HCT116 (cell line): ENCODE measurements around the gene TLR5.

Experiments used
- CTCF ChIP-seq, 3 experiments: fragments of 200-600 bp in 1 of 3; sonication (generic) in 1 of 3; IDR thresholded peaks in 2 of 3; conservative IDR thresholded peaks in 1 of 3; 2 replicates each; pipeline ENCODE4 v1.5.1; 2012 to 2017; ENCODE audit warnings: low read depth in 2 of 3, low read length in 2 of 3, antibody characterized with exemption in 1 of 3, borderline replicate concordance in 1 of 3, control low read depth in 1 of 3, mild to moderate bottlenecking in 1 of 3, mixed read lengths in 1 of 3, mixed run types in 1 of 3, moderate library complexity in 1 of 3; ENCODE audit not compliant: insufficient read depth in 1 of 3
- EZH2 ChIP-seq: fragments of 200-600 bp; sonication (generic); IDR thresholded peaks from 2 replicates; pipeline ENCODE4 v1.6.1; 2017; ENCODE audit warnings: antibody characterized with exemption, mixed run types
- EZH2phosphoT487 ChIP-seq: fragments of 200-600 bp; IDR thresholded peaks from 2 replicates; pipeline ENCODE4 v1.6.1; 2018; ENCODE audit warnings: antibody characterized with exemption, borderline replicate concordance
- POLR2A ChIP-seq: IDR thresholded peaks from 2 replicates; pipeline ENCODE4 v1.7.0; 2011; ENCODE audit warnings: borderline replicate concordance; ENCODE audit not compliant: insufficient read depth, insufficient read length; ENCODE audit errors: extremely low read depth
- POLR2AphosphoS5 ChIP-seq: IDR thresholded peaks from 2 replicates; pipeline ENCODE4 v1.6.1; 2011; ENCODE audit warnings: mild to moderate bottlenecking, low read depth, low read length, moderate library complexity
- REST ChIP-seq: IDR thresholded peaks from 2 replicates; pipeline ENCODE4 v1.6.1; 2012; ENCODE audit warnings: low read depth
- SIN3A ChIP-seq: IDR thresholded peaks from 2 replicates; pipeline ENCODE4 v1.6.1; 2012; ENCODE audit warnings: low read depth
- YY1 ChIP-seq: IDR thresholded peaks from 2 replicates; pipeline ENCODE4 v1.6.1; 2011; ENCODE audit warnings: low read length, low read depth, moderate library complexity, mild to moderate bottlenecking; ENCODE audit not compliant: insufficient replicate concordance; ENCODE audit errors: extremely low read depth
- ZFX ChIP-seq: fragments of 450-650 bp; IDR thresholded peaks from 2 replicates; pipeline ENCODE4 v1.6.1; 2017
- ZNF274 ChIP-seq: fragments of 200-500 bp; sonication (Bioruptor generic); IDR thresholded peaks from 2 replicates; pipeline ENCODE4 v1.6.1; 2014; ENCODE audit warnings: mild to moderate bottlenecking, low read depth, low read length, inconsistent platforms

GRCh38 chr1:223083831-223084230, 59.2 kb downstream of the TLR5 start:
- no peak for TF ChIP-seq CTCF (IDR thresholded peaks at IDR 0.05 in 2 of 3, conservative IDR thresholded peaks at IDR 0.05 in 1 of 3; ENCODE audit: borderline replicate concordance in 1 of 3, insufficient read depth in 1 of 3, low read depth in 2 of 3, low read length in 2 of 3)
- TF ChIP-seq ZFX, result no peak
- no peak for TF ChIP-seq EZH2
- TF ChIP-seq POLR2A, result no peak
- no peak for TF ChIP-seq SIN3A
- no peak for TF ChIP-seq EZH2phosphoT487
- TF ChIP-seq REST, result no peak
- no peak for TF ChIP-seq POLR2AphosphoS5
- no peak for TF ChIP-seq YY1
- no peak for TF ChIP-seq ZNF274
